Suprapubic skin (tissue), 4 donors: ENCODE data around the gene CD8A.

Experiments
- EP300 ChIP-seq: sonication (generic); formaldehyde crosslinking; IDR thresholded peaks from one replicate; pipeline ENCODE4 v1.6.1; 2017; ENCODE audit warnings: antibody characterized with exemption
- POLR2A ChIP-seq, 2 donors: fragments of 450-650 bp; IDR thresholded peaks; one replicate each; pipeline ENCODE4 v1.6.1; 2017; ENCODE audit warnings: antibody characterized with exemption in 2 of 2, mild to moderate bottlenecking in 2 of 2, moderate library complexity in 2 of 2
- POLR2AphosphoS5 ChIP-seq, 3 donors: sonication (generic); formaldehyde crosslinking; IDR thresholded peaks; one replicate each; pipeline ENCODE4 v1.6.1; 2017; ENCODE audit warnings: antibody characterized with exemption in 3 of 3

DNA sequence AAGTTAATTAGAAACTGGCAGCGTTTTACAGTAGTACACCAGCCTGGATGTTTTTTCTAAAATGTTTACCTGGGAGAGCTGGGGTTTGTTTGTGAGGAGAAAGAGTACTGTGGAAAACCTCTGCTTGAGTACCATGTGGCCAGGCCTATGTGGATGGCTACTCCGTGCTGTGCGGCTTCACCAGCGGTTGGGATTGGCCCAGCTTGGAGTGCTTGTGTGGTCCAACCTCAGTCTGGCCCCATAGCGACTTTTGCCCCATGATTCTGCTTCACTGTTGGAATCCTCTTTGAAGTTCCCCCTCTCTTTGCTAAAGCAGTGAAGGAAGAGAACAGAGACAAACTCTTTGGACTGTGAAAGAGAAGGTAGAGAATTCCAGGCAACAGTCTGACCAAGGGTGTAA lies 15.9 kb downstream of the CD8A start:
- TF ChIP-seq EP300 (no peak), POLR2A (IDR thresholded peaks at IDR 0.05) (no peak), POLR2AphosphoS5 (IDR thresholded peaks at IDR 0.05) (no peak)
